ENCODE results near the gene ABL2. TPM values are rescaled to one million over a fixed set of nuclear protein-coding genes. Genes with fewer than 3 reads are reported as not detected.

ABL2 gene
- total and polyA plus RNA-seq, 8 donors: 1.3 to 26.6 (median 6.7) TPM

DNA sequence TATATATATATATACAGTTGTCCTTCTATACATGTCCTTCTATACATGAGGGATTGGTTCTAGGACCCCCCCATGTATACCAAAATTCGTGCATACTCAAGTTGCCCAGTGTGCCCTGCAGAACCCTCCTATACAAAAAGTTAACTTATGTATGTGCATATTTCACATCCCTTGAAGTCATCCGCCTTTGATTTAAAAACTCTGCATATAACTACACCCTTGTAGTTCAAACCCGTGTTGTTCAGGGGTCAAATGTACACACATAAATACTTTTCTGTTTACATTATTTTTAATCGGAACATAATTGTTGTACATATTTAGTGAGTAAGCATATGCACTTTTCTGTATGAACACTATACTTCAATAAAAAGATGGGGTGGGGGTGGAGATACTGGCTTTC is 7.7 kb upstream of the ABL2 start:
- Histone ChIP-seq H3K4me1 (no peaks in the 10 kb centered on the region), H3K9me3 (no peaks in the 10 kb centered on the region), H3K27ac (no peak overlapping the region), H3K27me3 (no peaks in the 10 kb centered on the region), H3K36me3 (no peaks in the 10 kb centered on the region), H3K4me3 (no peak overlapping the region)
- TF ChIP-seq POLR2A (IDR thresholded peaks at IDR 0.05) (no peak), POLR2AphosphoS5 (IDR thresholded peaks at IDR 0.05) (no peak), EP300 (IDR thresholded peaks at IDR 0.05) (no peak)
- TF ChIP-seq, protein P1, sequence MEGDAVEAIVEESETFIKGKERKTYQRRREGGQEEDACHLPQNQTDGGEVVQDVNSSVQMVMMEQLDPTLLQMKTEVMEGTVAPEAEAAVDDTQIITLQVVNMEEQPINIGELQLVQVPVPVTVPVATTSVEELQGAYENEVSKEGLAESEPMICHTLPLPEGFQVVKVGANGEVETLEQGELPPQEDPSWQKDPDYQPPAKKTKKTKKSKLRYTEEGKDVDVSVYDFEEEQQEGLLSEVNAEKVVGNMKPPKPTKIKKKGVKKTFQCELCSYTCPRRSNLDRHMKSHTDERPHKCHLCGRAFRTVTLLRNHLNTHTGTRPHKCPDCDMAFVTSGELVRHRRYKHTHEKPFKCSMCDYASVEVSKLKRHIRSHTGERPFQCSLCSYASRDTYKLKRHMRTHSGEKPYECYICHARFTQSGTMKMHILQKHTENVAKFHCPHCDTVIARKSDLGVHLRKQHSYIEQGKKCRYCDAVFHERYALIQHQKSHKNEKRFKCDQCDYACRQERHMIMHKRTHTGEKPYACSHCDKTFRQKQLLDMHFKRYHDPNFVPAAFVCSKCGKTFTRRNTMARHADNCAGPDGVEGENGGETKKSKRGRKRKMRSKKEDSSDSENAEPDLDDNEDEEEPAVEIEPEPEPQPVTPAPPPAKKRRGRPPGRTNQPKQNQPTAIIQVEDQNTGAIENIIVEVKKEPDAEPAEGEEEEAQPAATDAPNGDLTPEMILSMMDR (IDR thresholded peaks at IDR 0.05): no peak
- DNase-seq: no peak
- 56 to 74% (median 65%) methylated on average over 4 of the region's 4 CpGs for WGBS, 5 donors
- intact Hi-C loops (cut with DNase I; ENCODE audit: low total_unique reads): no loop called here

DNA sequence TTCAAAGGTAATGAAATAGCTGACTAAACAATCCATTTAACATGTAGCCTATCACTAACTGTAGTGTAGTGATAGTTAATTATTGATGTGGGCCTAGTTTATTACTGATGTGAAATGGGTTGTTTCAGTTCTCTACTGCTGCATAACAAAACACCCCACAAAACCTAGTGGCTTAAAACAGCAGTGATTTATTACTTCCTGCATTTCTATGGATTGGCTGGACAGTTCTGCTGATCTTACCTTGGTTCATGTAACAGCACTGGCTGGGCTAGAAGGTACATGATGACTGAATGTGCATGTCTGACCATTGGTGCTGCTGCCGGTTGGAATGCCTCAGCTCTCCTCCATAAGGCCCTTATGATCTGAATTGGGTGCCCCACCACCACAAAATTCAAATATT is 5.4 kb upstream of the ABL2 start:
- H3K9me3 ChIP-seq: no peaks in the 10 kb centered on the region
- 89 to 100% (median 96%) methylated on average over 1 of the region's 1 CpG for WGBS, 5 donors
- no peaks in the 10 kb centered on the region for H3K36me3 ChIP-seq
- intact Hi-C loops (cut with DNase I; ENCODE audit: low total_unique reads): no loop called here
- DNase-seq: no peak
- no peak overlapping the region for H3K27ac ChIP-seq
- H3K4me1 ChIP-seq: peaks cover 0 to 18% (median 8%) of the 10 kb centered on the region in 4 donors
- H3K4me3 ChIP-seq: no peak overlapping the region
- TF ChIP-seq POLR2A (IDR thresholded peaks at IDR 0.05): no peak
- TF ChIP-seq, protein P1 (IDR thresholded peaks at IDR 0.05): no peak
- TF ChIP-seq EP300 (IDR thresholded peaks at IDR 0.05): no peak
- TF ChIP-seq POLR2AphosphoS5 (IDR thresholded peaks at IDR 0.05): no peak
- H3K27me3 ChIP-seq: no peaks in the 10 kb centered on the region

DNA sequence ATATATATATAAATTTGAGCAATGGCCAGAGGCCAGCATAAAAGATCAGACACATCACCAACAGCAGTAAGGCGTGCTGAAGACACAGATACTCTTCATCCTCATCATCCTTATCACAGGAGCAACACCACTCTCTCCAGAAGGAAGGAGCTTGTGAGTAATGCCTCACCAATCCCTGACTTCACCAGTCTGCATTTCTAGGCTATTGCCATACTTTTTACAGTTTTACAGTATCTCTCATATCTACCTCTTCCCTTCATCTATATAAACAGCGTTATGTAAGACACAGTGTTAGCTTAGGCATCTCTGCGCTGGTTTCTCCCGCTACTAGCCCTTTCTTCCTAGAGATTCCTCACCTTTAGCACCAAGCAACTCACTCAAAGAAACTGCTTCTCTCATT is 2.4 kb upstream of the ABL2 start:
- intact Hi-C loops (cut with DNase I; ENCODE audit: low total_unique reads): no loop called here
- 83 to 95% (median 91%) methylated on average over 4 of the region's 4 CpGs for WGBS, 5 donors
- DNase-seq: no peak

DNA sequence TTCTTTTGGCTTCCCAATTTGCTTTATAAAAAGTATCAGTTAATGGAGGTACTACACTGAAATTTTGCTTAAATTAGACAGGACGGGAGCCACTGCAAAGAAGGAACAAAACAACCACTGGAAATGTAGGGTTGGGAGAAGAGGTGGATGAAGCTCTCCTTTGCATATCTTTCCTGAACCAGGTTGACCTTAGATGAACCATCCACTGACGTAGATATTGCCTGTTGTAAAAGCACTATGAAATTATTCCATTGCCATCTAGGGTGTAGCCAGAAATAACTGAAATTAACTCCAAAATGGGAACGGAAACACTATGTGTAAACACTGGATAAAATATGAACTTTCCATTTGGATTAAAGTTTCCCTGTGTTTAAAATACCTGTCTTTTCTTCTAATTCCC is 1.2 kb upstream of the ABL2 start:
- intact Hi-C loops (cut with DNase I; ENCODE audit: low total_unique reads): no loop called here
- Histone ChIP-seq H3K27ac (peak overlapping the region in 2 of 5 donors; percentile 88 to 89), H3K27me3 (no peaks in the 10 kb centered on the region), H3K36me3 (no peaks in the 10 kb centered on the region), H3K4me1 (peaks cover 12 to 42% (median 27%) of the 10 kb centered on the region in 4 donors), H3K4me3 (no peak overlapping the region), H3K9me3 (no peaks in the 10 kb centered on the region)
- no peak for DNase-seq
- TF ChIP-seq POLR2AphosphoS5 (IDR thresholded peaks at IDR 0.05): no peak
- no peak for TF ChIP-seq POLR2A (IDR thresholded peaks at IDR 0.05)
- TF ChIP-seq, protein P1 (IDR thresholded peaks at IDR 0.05): no peak
- no peak for TF ChIP-seq EP300 (IDR thresholded peaks at IDR 0.05)
- WGBS, 5 donors: 44 to 49% (median 45%) methylated on average over 3 of the region's 3 CpGs

More for the DNA sequence above, 2.4 kb upstream of the ABL2 start:
- Histone ChIP-seq H3K27me3 (no peaks in the 10 kb centered on the region), H3K27ac (no peak overlapping the region), H3K4me3 (no peak overlapping the region), H3K9me3 (no peaks in the 10 kb centered on the region), H3K36me3 (no peaks in the 10 kb centered on the region), H3K4me1 (peaks cover 11 to 40% (median 26%) of the 10 kb centered on the region in 4 donors)
- TF ChIP-seq, protein P1 (IDR thresholded peaks at IDR 0.05): no peak
- TF ChIP-seq POLR2AphosphoS5 (IDR thresholded peaks at IDR 0.05) (no peak), EP300 (IDR thresholded peaks at IDR 0.05) (no peak), POLR2A (IDR thresholded peaks at IDR 0.05) (no peak)
